Muscle layer of colon (tissue), 2 donors: Measurements from ENCODE around the gene KBTBD12.
"Not testable (repeated sequence)": the region's sequence is repeated elsewhere in the genome, so short reads cannot be mapped to it uniquely, and the experiment has no call there.

Source experiments
- H3K27ac ChIP-seq: one replicate; pipeline ENCODE4 v1.7.0; 2013; ENCODE audit warnings: low read depth, mild to moderate bottlenecking, low read length, moderate library complexity
- H3K27me3 ChIP-seq, 2 donors: one replicate each; pipeline ENCODE4 v1.7.0; 2013; ENCODE audit warnings: low read length in 2 of 2, mild to moderate bottlenecking in 2 of 2; ENCODE audit not compliant: insufficient read depth in 2 of 2, control insufficient read depth in 1 of 2
- H3K36me3 ChIP-seq: one replicate; pipeline ENCODE4 v1.7.0; 2013; ENCODE audit warnings: mild to moderate bottlenecking, low read length; ENCODE audit not compliant: insufficient read depth
- H3K4me1 ChIP-seq: one replicate; pipeline ENCODE4 v1.7.0; 2013; ENCODE audit warnings: mild to moderate bottlenecking, low read length; ENCODE audit not compliant: insufficient read depth
- H3K4me3 ChIP-seq, 2 donors: one replicate each; pipeline ENCODE4 v1.7.0; 2013; ENCODE audit warnings: low read length in 2 of 2, low read depth in 1 of 2, mild to moderate bottlenecking in 1 of 2, moderate library complexity in 1 of 2
- H3K9ac ChIP-seq: one replicate; pipeline ENCODE4 v1.7.0; 2013; ENCODE audit warnings: low read length
- H3K9me3 ChIP-seq: one replicate; pipeline ENCODE4 v1.7.0; 2013; ENCODE audit warnings: mild to moderate bottlenecking, low read length
- donor health status: abdominal sarcoma.
- donor health status: Adenocarcinoma of cecum.

The KBTBD12 gene

GRCh38 chr3:127905556-127905955 is 9.5 kb upstream of the KBTBD12 start:
- no peak overlapping the region for H3K4me3 ChIP-seq
- no peak overlapping the region for H3K9ac ChIP-seq
- no peaks in the 10 kb centered on the region for H3K9me3 ChIP-seq
- H3K27me3 ChIP-seq = no peaks in the 10 kb centered on the region
- H3K27ac ChIP-seq = no peak overlapping the region
- H3K36me3 ChIP-seq = no peaks in the 10 kb centered on the region
- peaks cover 5% of the 10 kb centered on the region for H3K4me1 ChIP-seq

- H3K4me1 ChIP-seq = peaks cover 14% of the 10 kb centered on the region
- not testable (repeated sequence) for H3K9ac ChIP-seq, H3K4me3 ChIP-seq, H3K9me3 ChIP-seq, H3K27ac ChIP-seq, H3K27me3 ChIP-seq, H3K36me3 ChIP-seq
Observed at GRCh38 chr3:127906653-127907052, 8.4 kb upstream of the KBTBD12 start.

DNA sequence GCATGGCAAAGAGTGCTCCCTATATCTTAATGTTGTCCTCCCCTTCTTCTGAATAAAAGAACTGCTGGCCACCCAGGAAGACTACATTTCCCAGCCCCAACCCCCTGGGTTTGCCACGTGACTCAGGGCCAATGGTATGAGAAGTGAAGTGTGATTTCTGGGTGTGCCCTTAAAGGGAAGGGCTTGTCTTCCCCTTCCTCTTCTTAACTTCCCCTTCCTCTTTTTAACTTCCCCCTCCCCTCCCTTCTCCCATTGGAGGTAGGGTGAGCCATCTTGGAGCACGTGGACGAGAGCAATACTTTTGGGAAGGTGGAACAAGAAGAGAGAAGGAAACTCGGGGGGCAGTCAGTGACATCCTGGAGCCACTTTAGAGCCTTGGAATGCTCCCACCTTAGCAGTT is 6.8 kb upstream of the KBTBD12 start:
- H3K9ac ChIP-seq = no peak overlapping the region
- H3K27me3 ChIP-seq = no peaks in the 10 kb centered on the region
- no peak overlapping the region for H3K4me3 ChIP-seq
- peaks cover 19% of the 10 kb centered on the region for H3K4me1 ChIP-seq
- H3K9me3 ChIP-seq = no peaks in the 10 kb centered on the region
- no peak overlapping the region for H3K27ac ChIP-seq
- no peaks in the 10 kb centered on the region for H3K36me3 ChIP-seq

GRCh38 chr3:127908951-127909350 is 6.1 kb upstream of the KBTBD12 start:
- Histone ChIP-seq H3K27me3 (no peaks in the 10 kb centered on the region), H3K9ac (no peak overlapping the region), H3K4me3 (no peak overlapping the region), H3K27ac (no peak overlapping the region), H3K4me1 (peaks cover 19% of the 10 kb centered on the region), H3K36me3 (no peaks in the 10 kb centered on the region), H3K9me3 (no peaks in the 10 kb centered on the region)

GRCh38 chr3:127909646-127910045 is 5.4 kb upstream of the KBTBD12 start:
- Histone ChIP-seq H3K27ac (no peak overlapping the region), H3K9ac (no peak overlapping the region), H3K27me3 (no peaks in the 10 kb centered on the region), H3K36me3 (no peaks in the 10 kb centered on the region), H3K4me1 (peaks cover 19% of the 10 kb centered on the region), H3K4me3 (no peak overlapping the region), H3K9me3 (no peaks in the 10 kb centered on the region)

- Histone ChIP-seq H3K4me1 (peaks cover 29% of the 10 kb centered on the region), H3K9me3 (no peaks in the 10 kb centered on the region), H3K9ac (no peak overlapping the region), H3K27me3 (no peaks in the 10 kb centered on the region), H3K4me3 (no peak overlapping the region), H3K36me3 (no peaks in the 10 kb centered on the region), H3K27ac (peak overlapping the region; percentile 30)
Observed at GRCh38 chr3:127911421-127911931, 3.6 kb upstream of the KBTBD12 start.

- H3K4me1 ChIP-seq = peaks cover 23% of the 10 kb centered on the region
- not testable (repeated sequence) for H3K9me3 ChIP-seq
Observed at GRCh38 chr3:127913841-127914240, 1.2 kb upstream of the KBTBD12 start.

GRCh38 chr3:127914584-127914983 is 448 bp upstream of the KBTBD12 start:
- Histone ChIP-seq H3K4me3 (peak overlapping the region in 1 of 2 donors; percentile 41), H3K9me3 (no peaks in the 10 kb centered on the region), H3K9ac (peak overlapping the region; percentile 2), H3K36me3 (no peaks in the 10 kb centered on the region), H3K27me3 (no peaks in the 10 kb centered on the region), H3K27ac (peak overlapping the region; percentile 73), H3K4me1 (peaks cover 23% of the 10 kb centered on the region)

More at GRCh38 chr3:127913841-127914240, 1.2 kb upstream of the KBTBD12 start:
- H3K4me3 ChIP-seq, H3K9ac ChIP-seq, H3K36me3 ChIP-seq, H3K27me3 ChIP-seq: not testable (repeated sequence)
- peak overlapping the region; percentile 73 for H3K27ac ChIP-seq

GRCh38 chr3:127915937-127916493 is 983 bp downstream of the KBTBD12 start:
- H3K9me3 ChIP-seq = no peaks in the 10 kb centered on the region
- H3K36me3 ChIP-seq = no peaks in the 10 kb centered on the region
- H3K27ac ChIP-seq = peak overlapping the region; percentile 45
- H3K4me1 ChIP-seq = peaks cover 21% of the 10 kb centered on the region
- H3K4me3 ChIP-seq = peak overlapping the region in 1 of 2 donors; percentile 41
- H3K27me3 ChIP-seq = no peaks in the 10 kb centered on the region
- H3K9ac ChIP-seq = peak overlapping the region; percentile 2

DNA sequence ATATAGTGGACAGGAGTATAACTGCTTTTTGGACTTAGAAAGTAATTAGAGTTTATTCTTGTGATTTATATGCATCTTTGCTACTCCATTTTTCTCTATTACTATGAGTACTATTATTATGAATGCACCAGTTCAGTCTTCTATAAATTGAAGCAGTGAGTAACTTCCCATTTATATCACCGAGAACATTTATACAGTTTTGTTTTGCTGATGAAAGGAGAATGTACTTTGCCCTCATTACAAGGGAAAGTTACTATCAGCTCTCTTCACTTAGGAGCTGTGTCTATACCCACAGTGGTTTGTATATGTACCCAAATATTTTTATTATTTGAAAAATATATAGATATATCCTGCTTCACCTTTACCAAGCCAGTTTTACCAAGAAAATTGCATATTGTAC is 5.7 kb downstream of the KBTBD12 start:
- H3K4me3 ChIP-seq = no peak overlapping the region
- H3K27me3 ChIP-seq = no peaks in the 10 kb centered on the region
- no peaks in the 10 kb centered on the region for H3K9me3 ChIP-seq
- H3K27ac ChIP-seq = no peak overlapping the region
- H3K36me3 ChIP-seq = no peaks in the 10 kb centered on the region
- no peak overlapping the region for H3K9ac ChIP-seq
- peaks cover 7% of the 10 kb centered on the region for H3K4me1 ChIP-seq

GRCh38 chr3:127923611-127924010 is 8.6 kb downstream of the KBTBD12 start:
- Histone ChIP-seq H3K36me3 (no peaks in the 10 kb centered on the region), H3K9ac (no peak overlapping the region), H3K4me1 (no peaks in the 10 kb centered on the region), H3K9me3 (no peaks in the 10 kb centered on the region), H3K27me3 (no peaks in the 10 kb centered on the region), H3K27ac (no peak overlapping the region), H3K4me3 (no peak overlapping the region)

- Histone ChIP-seq H3K9ac (no peak overlapping the region), H3K27me3 (no peaks in the 10 kb centered on the region), H3K4me1 (no peaks in the 10 kb centered on the region), H3K27ac (no peak overlapping the region), H3K9me3 (no peaks in the 10 kb centered on the region), H3K4me3 (no peak overlapping the region), H3K36me3 (no peaks in the 10 kb centered on the region)
Observed at GRCh38 chr3:127925384-127925783, 10.4 kb downstream of the KBTBD12 start.
